Astrocyte (in vitro differentiated cells and primary cell): ENCODE data around the gene KRTAP4-2. TPM values are rescaled to one million over a fixed set of nuclear protein-coding genes. Genes with fewer than 3 reads are reported as not detected.

ENCODE experiments used
- DNase-seq: peaks from one replicate; pipeline ENCODE4 v3.0.0-alpha.2; 2010; ENCODE audit warnings: low read depth
- FAIRE-seq: peaks from 2 replicates; lab custom pipeline; 2011; peaks lifted over from hg19 to GRCh38; lab: Jason Lieb, UNC
- H2AFZ ChIP-seq: 2 replicates; pipeline ENCODE4 v1.6.0; 2012; ENCODE audit warnings: low read depth, low read length, inconsistent platforms
- H3K27ac ChIP-seq: 2 replicates; pipeline ENCODE4 v1.5.1; 2011; ENCODE audit warnings: low read depth, low read length, inconsistent platforms
- H3K27me3 ChIP-seq: 2 replicates; pipeline ENCODE4 v1.6.0; 2011; ENCODE audit warnings: low read length, inconsistent platforms; ENCODE audit not compliant: insufficient read depth
- H3K36me3 ChIP-seq: 2 replicates; pipeline ENCODE4 v1.5.1; 2011; ENCODE audit warnings: low read length, inconsistent platforms; ENCODE audit not compliant: insufficient read depth
- H3K4me1 ChIP-seq: 2 replicates; pipeline ENCODE4 v1.5.1; 2011; ENCODE audit warnings: low read length, inconsistent platforms; ENCODE audit not compliant: insufficient read depth
- H3K4me2 ChIP-seq: 2 replicates; pipeline ENCODE4 v1.6.0; 2012; ENCODE audit warnings: low read length, inconsistent platforms
- H3K4me3 ChIP-seq: 2 replicates; pipeline ENCODE4 v1.5.1; 2011; ENCODE audit warnings: low read depth, mild to moderate bottlenecking, low read length, inconsistent platforms; ENCODE audit not compliant: insufficient read depth
- H3K79me2 ChIP-seq: 2 replicates; pipeline ENCODE4 v1.6.0; 2012; ENCODE audit warnings: mild to moderate bottlenecking, low read length, inconsistent platforms; ENCODE audit not compliant: insufficient read depth
- H3K9ac ChIP-seq: 2 replicates; pipeline ENCODE4 v1.6.0; 2012; ENCODE audit warnings: mild to moderate bottlenecking, low read length, inconsistent platforms
- H3K9me3 ChIP-seq: 2 replicates; pipeline ENCODE4 v1.5.1; 2012; ENCODE audit warnings: low read depth, mild to moderate bottlenecking, low read length, inconsistent platforms; ENCODE audit not compliant: insufficient read depth
- H4K20me1 ChIP-seq: 2 replicates; pipeline ENCODE4 v1.6.0; 2012; ENCODE audit warnings: low read length, inconsistent platforms; ENCODE audit not compliant: insufficient read depth
- H3K27ac Mint-ChIP-seq: one replicate; pipeline ENCODE4 v1.8.0; 2021; ENCODE audit warnings: mild to moderate bottlenecking, mixed read lengths; ENCODE audit not compliant: unreplicated experiment
- H3K27me3 Mint-ChIP-seq: one replicate; pipeline ENCODE4 v1.8.0; 2021; ENCODE audit warnings: low read depth, mixed read lengths; ENCODE audit not compliant: unreplicated experiment
- H3K36me3 Mint-ChIP-seq: one replicate; pipeline ENCODE4 v1.8.0; 2021; ENCODE audit warnings: low read depth, mixed read lengths; ENCODE audit not compliant: unreplicated experiment
- H3K4me1 Mint-ChIP-seq: one replicate; pipeline ENCODE4 v1.8.0; 2021; ENCODE audit warnings: low read depth, mixed read lengths; ENCODE audit not compliant: unreplicated experiment
- H3K4me3 Mint-ChIP-seq: one replicate; pipeline ENCODE4 v1.8.0; 2021; ENCODE audit warnings: mild to moderate bottlenecking, moderate library complexity, mixed read lengths; ENCODE audit not compliant: unreplicated experiment
- H3K9me3 Mint-ChIP-seq: one replicate; pipeline ENCODE4 v1.8.0; 2021; ENCODE audit warnings: mild to moderate bottlenecking, mixed read lengths; ENCODE audit not compliant: unreplicated experiment
- CTCF ChIP-seq: IDR thresholded peaks from 2 replicates; pipeline ENCODE4 v1.5.1; 2011; ENCODE audit warnings: low read depth, mild to moderate bottlenecking, inconsistent platforms, low read length, moderate library complexity; ENCODE audit not compliant: insufficient read depth
- EZH2 ChIP-seq: IDR thresholded peaks from 2 replicates; pipeline ENCODE4 v1.6.1; 2012; ENCODE audit warnings: mild to moderate bottlenecking, low read length, inconsistent platforms; ENCODE audit not compliant: insufficient read depth
- total RNA-seq: library from RNA; stranded (reverse); gene quantifications from 2 replicates; pipeline ENCODE4 v1.2.1, GENCODE V29; 2021

Gene KRTAP4-2
- total RNA-seq, 1 donor from 2014 or later = not detected

- Histone ChIP-seq H3K27ac (no peak overlapping the region), H4K20me1 (no peaks in the 10 kb centered on the region), H3K27me3 (no peaks in the 10 kb centered on the region), H3K4me2 (no peak overlapping the region), H3K79me2 (no peaks in the 10 kb centered on the region), H2AFZ (no peak overlapping the region), H3K9me3 (peaks cover 3% of the 10 kb centered on the region), H3K9ac (no peak overlapping the region), H3K4me1 (no peaks in the 10 kb centered on the region), H3K4me3 (no peak overlapping the region), H3K36me3 (no peaks in the 10 kb centered on the region)
- DNase-seq (no peak), FAIRE-seq (no peak)
- TF ChIP-seq EZH2 = no peak
- TF ChIP-seq CTCF = no peak
- Mint-ChIP-seq H3K4me3 (no peak overlapping the region), H3K4me1 (peaks cover 11% of the 10 kb centered on the region), H3K27me3 (peaks cover 3% of the 10 kb centered on the region), H3K9me3 (peaks cover 7% of the 10 kb centered on the region), H3K36me3 (no peaks in the 10 kb centered on the region), H3K27ac (no peak overlapping the region)
Observed at GRCh38 chr17:41144846-41145245, 33.2 kb downstream of the KRTAP4-2 start.

GRCh38 chr17:41141361-41141760, 36.7 kb downstream of the KRTAP4-2 start:
- no peaks in the 10 kb centered on the region for H4K20me1 ChIP-seq
- H3K4me1 Mint-ChIP-seq = peaks cover 14% of the 10 kb centered on the region

More at GRCh38 chr17:41141361-41141760, 36.7 kb downstream of the KRTAP4-2 start:
- H3K4me3 ChIP-seq = no peak overlapping the region
- FAIRE-seq (no peak), DNase-seq (no peak)
- TF ChIP-seq CTCF = no peak
- no peak for TF ChIP-seq EZH2
- Mint-ChIP-seq H3K36me3 (no peaks in the 10 kb centered on the region), H3K27me3 (no peaks in the 10 kb centered on the region), H3K9me3 (peaks cover 10% of the 10 kb centered on the region), H3K27ac (peak overlapping the region; percentile 49), H3K4me3 (no peak overlapping the region)
- no peaks in the 10 kb centered on the region for H3K79me2 ChIP-seq
- no peak overlapping the region for H3K4me2 ChIP-seq
- H3K9me3 ChIP-seq = peaks cover 3% of the 10 kb centered on the region
- H2AFZ ChIP-seq = no peak overlapping the region
- no peaks in the 10 kb centered on the region for H3K27me3 ChIP-seq
- peak overlapping the region; percentile 58 for H3K27ac ChIP-seq
- no peaks in the 10 kb centered on the region for H3K4me1 ChIP-seq
- no peak overlapping the region for H3K9ac ChIP-seq
- no peaks in the 10 kb centered on the region for H3K36me3 ChIP-seq
